Peyer's patch (tissue), 4 donors: ENCODE results near the gene ZNF329. TPM values are rescaled to one million over a fixed set of nuclear protein-coding genes. Genes with fewer than 3 reads are reported as not detected.

Experiments used
- DNase-seq, 3 donors: peaks; one replicate each; pipeline ENCODE4 v3.0.0-alpha.2; 2017 to 2019
- H3K27ac ChIP-seq, 4 donors: fragments of 200-600 bp; sonication (generic); one replicate each; pipeline ENCODE4 v1.5.1; 2016 to 2019
- H3K27me3 ChIP-seq, 2 donors: fragments of 200-600 bp; sonication (generic); one replicate each; pipeline ENCODE4 v1.5.1; 2019
- H3K36me3 ChIP-seq, 3 donors: fragments of 200-600 bp; sonication (generic); one replicate each; pipeline ENCODE4 v1.5.1; 2016 to 2019
- H3K4me1 ChIP-seq, 4 donors: fragments of 200-600 bp; sonication (generic); one replicate each; pipeline ENCODE4 v1.5.1; 2016 to 2019
- H3K4me3 ChIP-seq, 4 donors: fragments of 200-600 bp; sonication (generic); 1 replicate in 3 of 4; 2 replicates in 1 of 4; pipeline ENCODE4 v1.5.1; 2016 to 2019; ENCODE audit warnings: mild to moderate bottlenecking in 1 of 4
- H3K9me3 ChIP-seq, 4 donors: fragments of 200-600 bp; sonication (generic); one replicate each; pipeline ENCODE4 v1.5.1; 2016 to 2019; ENCODE audit warnings: mild to moderate bottlenecking in 1 of 4
- CTCF ChIP-seq, 6 experiments: fragments of 450-650 bp in 4 of 6; fragments of 200-600 bp in 2 of 6; sonication (generic) in 1 of 6; IDR thresholded peaks; one replicate each; pipeline ENCODE4 v1.5.1; 2017 to 2019; ENCODE audit warnings: antibody characterized with exemption in 6 of 6, mild to moderate bottlenecking in 3 of 6, moderate library complexity in 1 of 6
- POLR2A ChIP-seq, 2 donors: fragments of 450-650 bp; IDR thresholded peaks; one replicate each; pipeline ENCODE4 v1.5.1; 2017; ENCODE audit warnings: antibody characterized with exemption in 2 of 2, mild to moderate bottlenecking in 2 of 2, moderate library complexity in 2 of 2
- total RNA-seq, 4 donors: library from RNA; depleted of rRNA; stranded (reverse); fragments of >200 nt; gene quantifications; one replicate each; pipeline ENCODE4 v1.1.0, GENCODE V29; 2016

The ZNF329 gene
- total RNA-seq, 4 donors from 2014 or later: 3.4 to 11.6 (median 5.7) TPM

GRCh38 chr19:58088521-58089052 is 62.0 kb downstream of the ZNF329 start:
- Histone ChIP-seq H3K4me1 (no peaks in the 10 kb centered on the region), H3K27me3 (no peaks in the 10 kb centered on the region), H3K36me3 (peaks cover 0 to 42% (median 0%) of the 10 kb centered on the region in 3 donors), H3K27ac (no peak overlapping the region), H3K9me3 (peaks cover 0 to 78% (median 8%) of the 10 kb centered on the region in 4 donors), H3K4me3 (no peak overlapping the region)
- TF ChIP-seq CTCF (IDR thresholded peaks at IDR 0.05) (no peak), POLR2A (IDR thresholded peaks at IDR 0.05) (no peak)
- DNase-seq: no peak

- Histone ChIP-seq H3K27me3 (no peaks in the 10 kb centered on the region), H3K4me3 (no peak overlapping the region), H3K36me3 (peaks cover 0 to 42% (median 0%) of the 10 kb centered on the region in 3 donors), H3K9me3 (peaks cover 0 to 84% (median 13%) of the 10 kb centered on the region in 4 donors), H3K27ac (no peak overlapping the region), H3K4me1 (no peaks in the 10 kb centered on the region)
- DNase-seq: no peak
- TF ChIP-seq POLR2A (IDR thresholded peaks at IDR 0.05) (no peak), CTCF (IDR thresholded peaks at IDR 0.05) (no peak)
These were observed 63.5 kb downstream of the ZNF329 start for GRCh38 chr19:58086825-58087710.

GRCh38 chr19:58085348-58085875 is 65.2 kb downstream of the ZNF329 start:
- H3K4me3 ChIP-seq: no peak overlapping the region
- H3K9me3 ChIP-seq: peaks cover 0 to 82% (median 13%) of the 10 kb centered on the region in 4 donors
- TF ChIP-seq POLR2A (IDR thresholded peaks at IDR 0.05) (no peak), CTCF (IDR thresholded peaks at IDR 0.05) (no peak)
- H3K27ac ChIP-seq: no peak overlapping the region
- no peaks in the 10 kb centered on the region for H3K4me1 ChIP-seq
- peaks cover 0 to 42% (median 0%) of the 10 kb centered on the region in 3 donors for H3K36me3 ChIP-seq
- DNase-seq: no peak
- H3K27me3 ChIP-seq: no peaks in the 10 kb centered on the region

- Histone ChIP-seq H3K4me1 (no peaks in the 10 kb centered on the region), H3K4me3 (no peak overlapping the region), H3K27me3 (no peaks in the 10 kb centered on the region), H3K9me3 (peaks cover 0 to 75% (median 17%) of the 10 kb centered on the region in 4 donors), H3K36me3 (peaks cover 0 to 42% (median 0%) of the 10 kb centered on the region in 3 donors), H3K27ac (no peak overlapping the region)
- no peak for DNase-seq
- TF ChIP-seq CTCF (IDR thresholded peaks at IDR 0.05) (no peak), POLR2A (IDR thresholded peaks at IDR 0.05) (no peak)
These were observed 65.8 kb downstream of the ZNF329 start for GRCh38 chr19:58084596-58085347.

- Histone ChIP-seq H3K36me3 (peaks cover 0 to 37% (median 0%) of the 10 kb centered on the region in 3 donors), H3K9me3 (peaks cover 0 to 66% (median 17%) of the 10 kb centered on the region in 4 donors)
- no peak for DNase-seq
These were observed 67.6 kb downstream of the ZNF329 start for GRCh38 chr19:58083021-58083420.

More at GRCh38 chr19:58083021-58083420, 67.6 kb downstream of the ZNF329 start:
- Histone ChIP-seq H3K27me3 (no peaks in the 10 kb centered on the region), H3K4me3 (no peak overlapping the region), H3K27ac (no peak overlapping the region), H3K4me1 (no peaks in the 10 kb centered on the region)
- TF ChIP-seq POLR2A (IDR thresholded peaks at IDR 0.05) (no peak), CTCF (IDR thresholded peaks at IDR 0.05) (no peak)
